Erythroblast (primary cell): Measurements from ENCODE around the gene ELP4.

Experiments used
- GATA1 ChIP-seq: IDR thresholded peaks from 2 replicates; pipeline ENCODE4 v1.6.1; 2011; ENCODE audit warnings: low read depth, mild to moderate bottlenecking, control low read depth, low read length, moderate library complexity
- POLR2A ChIP-seq: IDR thresholded peaks from 2 replicates; pipeline ENCODE4 v1.6.1; 2011; ENCODE audit warnings: mild to moderate bottlenecking, low read length

- TF ChIP-seq POLR2A (no peak), GATA1 (no peak)
Measured at GRCh38 chr11:31803813-31804311, 294.3 kb downstream of the ELP4 start.
